Skin of body (tissue), 2 donors: Measurements from ENCODE around the gene NBAS. TPM values are rescaled to one million over a fixed set of nuclear protein-coding genes. Genes with fewer than 3 reads are reported as not detected.
A peak's percentile ranks its signal among the peaks of the same experiment; 100 is the strongest.
"Not testable (repeated sequence)": the region's sequence is repeated elsewhere in the genome, so short reads cannot be mapped to it uniquely, and the experiment has no call there.

Source experiments
- DNase-seq: peaks from one replicate; lab custom pipeline; 2025; lab: John Stamatoyannopoulos, UW
- total RNA-seq: library from RNA; depleted of rRNA; stranded (reverse); fragments of >200 nt; gene quantifications from one replicate; pipeline ENCODE4 v1.2.3, GENCODE V29; 2014

NBAS gene
- total RNA-seq, 1 donor from 2014 or later = 69.3 TPM

- DNase-seq = no peak
Observed at GRCh38 chr2:15265889-15266288, 295.2 kb downstream of the NBAS start.

DNA sequence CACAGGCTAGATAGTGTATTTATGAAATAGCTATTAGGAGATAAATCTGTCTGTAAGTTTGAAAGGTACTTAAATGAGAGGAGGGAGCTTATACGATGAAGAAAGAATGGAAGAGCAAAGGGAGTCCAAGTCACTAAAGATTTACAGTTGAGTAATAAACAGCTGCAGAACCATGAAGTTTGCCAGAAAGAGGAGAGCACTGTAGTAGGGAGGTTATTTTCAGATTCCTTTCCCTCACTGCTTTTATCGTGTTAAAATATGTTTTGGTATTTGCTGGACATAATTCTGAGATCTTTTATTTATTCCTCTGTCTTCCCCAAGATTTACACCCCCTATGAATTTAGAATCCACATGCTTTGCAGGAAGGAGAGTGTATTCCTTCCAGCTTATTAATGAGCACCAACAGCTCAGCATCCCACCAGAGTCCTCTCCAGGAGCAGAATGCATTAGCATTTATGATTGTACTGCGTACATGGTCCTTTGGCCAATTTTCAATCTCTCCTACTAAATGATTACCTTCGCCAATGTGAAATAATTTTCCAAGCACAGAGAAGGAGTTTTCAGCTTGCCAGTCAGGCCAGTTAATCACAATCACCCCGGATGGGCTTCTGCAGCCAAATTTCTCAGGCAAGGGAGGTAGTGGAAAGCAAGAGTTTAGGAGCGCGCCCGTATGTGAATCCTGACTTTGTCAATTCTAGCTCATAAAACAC is 297.0 kb downstream of the NBAS start:
- DNase-seq = peak; percentile 60

- no peak for DNase-seq
Observed at GRCh38 chr2:15262792-15263191, 298.3 kb downstream of the NBAS start.

DNA sequence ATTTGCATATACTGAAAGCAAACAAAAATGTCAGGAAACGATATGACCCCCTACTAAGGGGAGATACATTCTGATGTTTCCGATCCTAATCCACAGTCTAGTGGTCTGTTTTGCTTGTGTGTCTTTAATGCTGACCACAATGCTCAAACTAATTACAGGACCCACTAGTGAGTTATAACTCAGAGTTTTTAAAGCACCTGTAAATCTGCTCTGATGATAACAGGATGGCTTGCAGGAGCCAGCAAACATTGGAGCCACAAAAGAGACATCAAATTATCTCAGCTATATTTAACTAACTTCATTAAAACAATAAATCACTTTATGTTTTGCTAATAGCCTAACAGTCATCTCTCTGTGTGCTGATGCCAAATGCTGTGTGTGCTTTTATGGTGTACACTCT is 300.3 kb downstream of the NBAS start:
- DNase-seq = no peak

- DNase-seq = no peak
Observed at GRCh38 chr2:15260196-15260595, 300.9 kb downstream of the NBAS start.

DNA sequence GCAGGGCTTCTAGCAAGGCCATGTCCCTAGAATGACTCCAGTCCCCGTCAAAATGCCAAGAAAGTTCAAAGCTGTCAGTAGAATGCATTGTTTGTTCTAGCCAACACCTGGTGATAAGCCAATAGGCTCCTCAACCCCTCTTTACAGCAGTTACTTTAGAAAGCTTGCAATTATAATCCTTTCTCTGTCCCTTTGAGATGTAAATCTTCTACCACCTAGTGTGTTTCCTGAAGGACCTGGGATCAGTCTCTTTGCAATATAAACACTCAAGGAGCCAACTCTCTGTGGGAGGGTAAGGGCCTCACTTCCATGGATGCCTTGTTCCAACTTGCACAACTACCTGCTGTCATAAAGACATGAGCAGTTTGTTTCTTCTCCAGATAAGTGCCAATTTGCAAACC is 301.8 kb downstream of the NBAS start:
- no peak for DNase-seq

GRCh38 chr2:15258385-15258784 is 302.7 kb downstream of the NBAS start:
- DNase-seq = not testable (repeated sequence)

DNA sequence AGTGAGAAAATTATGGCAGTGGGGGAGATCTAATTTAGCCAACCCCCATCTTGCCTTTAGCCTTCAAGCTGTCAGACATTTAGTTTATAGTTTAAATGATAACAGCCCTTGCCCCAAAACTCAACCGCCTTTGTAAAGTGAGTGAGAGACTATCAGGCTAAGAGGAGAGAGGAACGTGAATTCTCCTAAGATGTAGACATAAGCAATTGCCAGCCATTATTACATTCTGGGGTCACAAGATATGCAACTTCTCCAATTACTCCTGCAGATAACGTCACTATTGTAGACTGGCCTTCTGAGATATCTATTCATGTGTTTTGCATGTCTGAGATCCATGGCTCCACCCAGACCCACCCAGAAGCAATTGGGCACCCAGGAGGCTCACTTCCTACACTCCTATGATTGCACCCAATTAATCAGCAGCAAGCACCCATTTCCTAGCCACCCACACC is 307.3 kb downstream of the NBAS start:
- no peak for DNase-seq

- DNase-seq = no peak
Observed at GRCh38 chr2:15253247-15253646, 307.9 kb downstream of the NBAS start.

- no peak for DNase-seq
Observed at GRCh38 chr2:15251753-15252152, 309.4 kb downstream of the NBAS start.

DNA sequence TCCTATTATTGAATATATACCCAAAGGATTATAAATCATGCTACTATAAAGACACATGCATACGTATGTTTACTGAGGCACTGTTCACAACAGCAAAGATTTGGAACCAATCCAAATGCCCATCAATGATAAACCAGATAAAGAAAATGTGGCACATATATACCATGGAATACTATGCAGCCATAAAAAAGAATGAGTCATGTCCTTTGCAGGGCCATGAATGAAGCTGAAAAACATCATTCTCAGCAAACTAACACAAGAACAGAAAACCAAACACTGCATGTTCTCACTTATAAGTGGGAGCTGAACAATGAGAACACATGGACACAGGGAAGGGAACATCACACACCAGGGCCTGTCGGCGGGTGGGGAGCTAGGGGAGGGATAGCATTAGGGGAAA is 310.2 kb downstream of the NBAS start:
- not testable (repeated sequence) for DNase-seq

DNA sequence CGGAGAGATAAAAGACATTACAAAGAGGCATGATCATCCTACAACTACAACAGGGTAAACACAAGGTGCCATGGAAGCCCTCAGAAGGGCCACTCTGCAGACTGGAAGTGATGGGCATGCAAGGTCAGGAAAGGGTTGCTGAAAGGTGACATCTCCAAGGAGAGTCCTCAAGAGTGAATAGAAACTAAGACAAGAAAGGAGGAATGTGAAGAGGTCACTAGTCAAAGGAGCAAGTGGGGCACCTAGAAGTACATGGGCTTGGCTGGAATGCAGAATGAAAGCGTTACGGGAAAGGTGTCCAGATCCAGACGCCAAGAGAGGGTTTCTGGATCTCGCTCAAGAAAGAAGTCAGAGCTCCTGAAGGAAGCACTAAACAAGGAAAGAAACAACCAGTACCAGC is 314.3 kb downstream of the NBAS start:
- no peak for DNase-seq

GRCh38 chr2:15243762-15244161 is 317.4 kb downstream of the NBAS start:
- no peak for DNase-seq

GRCh38 chr2:15242936-15243461 is 318.1 kb downstream of the NBAS start:
- no peak for DNase-seq

- no peak for DNase-seq
Observed at GRCh38 chr2:15241929-15242328, 319.2 kb downstream of the NBAS start.

GRCh38 chr2:15241201-15241600 is 319.9 kb downstream of the NBAS start:
- DNase-seq = no peak

GRCh38 chr2:15238028-15238427 is 323.1 kb downstream of the NBAS start:
- no peak for DNase-seq

DNA sequence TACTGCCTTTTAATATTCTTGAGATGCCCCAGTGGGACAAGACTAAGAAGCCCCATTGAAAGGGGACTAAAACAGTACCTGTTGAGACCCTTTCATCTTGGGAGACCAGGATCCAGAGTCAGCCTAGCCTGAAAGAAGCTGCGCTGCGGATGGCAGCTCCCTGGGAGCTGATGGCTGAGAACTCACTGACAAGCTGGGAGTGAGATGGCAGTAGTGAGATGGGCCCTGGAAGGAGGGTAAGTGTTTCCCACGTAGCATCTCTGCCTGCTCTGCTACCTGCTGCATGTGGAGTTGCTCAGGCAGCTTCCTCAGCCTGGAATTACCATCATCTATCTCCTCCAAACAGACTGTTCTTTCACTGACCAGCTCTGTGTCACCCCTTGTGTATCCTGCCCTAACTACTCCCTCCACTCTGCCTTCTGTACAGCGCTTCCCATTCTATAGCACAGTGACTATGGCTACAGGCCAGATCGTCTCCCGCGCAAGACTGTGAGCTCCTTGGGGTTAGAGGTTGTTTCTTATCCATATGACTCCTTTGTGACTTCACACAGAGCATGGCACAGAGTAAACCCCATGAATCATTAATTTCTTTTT is 330.4 kb downstream of the NBAS start:
- DNase-seq = no peak

- DNase-seq = no peak
Observed at GRCh38 chr2:15226661-15227060, 334.5 kb downstream of the NBAS start.

- no peak for DNase-seq
Observed at GRCh38 chr2:15225131-15225530, 336.0 kb downstream of the NBAS start.

GRCh38 chr2:15224641-15225040 is 336.5 kb downstream of the NBAS start:
- no peak for DNase-seq

DNA sequence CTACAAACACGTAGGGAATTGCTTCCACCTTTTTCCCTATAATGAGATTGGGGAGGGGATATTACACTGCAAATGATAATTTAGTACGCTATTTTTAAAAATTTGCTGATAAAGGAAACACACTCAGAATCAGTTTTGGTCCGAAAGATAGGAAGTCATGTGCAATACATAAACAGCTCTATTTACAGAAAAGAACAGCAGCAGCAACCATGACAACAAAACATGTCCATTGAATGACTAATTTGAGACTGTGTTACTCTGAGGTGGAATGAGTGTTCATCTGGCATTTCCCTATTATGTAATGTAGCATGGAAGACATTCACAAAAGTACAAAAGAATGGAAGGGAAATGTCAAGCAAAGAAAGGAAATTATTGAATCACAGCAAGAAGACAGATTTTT is 337.2 kb downstream of the NBAS start:
- peak; percentile 14 for DNase-seq

GRCh38 chr2:15222856-15223255 is 338.3 kb downstream of the NBAS start:
- no peak for DNase-seq
